ENCODE results near the gene PPARGC1A.

Gene PPARGC1A

DNA sequence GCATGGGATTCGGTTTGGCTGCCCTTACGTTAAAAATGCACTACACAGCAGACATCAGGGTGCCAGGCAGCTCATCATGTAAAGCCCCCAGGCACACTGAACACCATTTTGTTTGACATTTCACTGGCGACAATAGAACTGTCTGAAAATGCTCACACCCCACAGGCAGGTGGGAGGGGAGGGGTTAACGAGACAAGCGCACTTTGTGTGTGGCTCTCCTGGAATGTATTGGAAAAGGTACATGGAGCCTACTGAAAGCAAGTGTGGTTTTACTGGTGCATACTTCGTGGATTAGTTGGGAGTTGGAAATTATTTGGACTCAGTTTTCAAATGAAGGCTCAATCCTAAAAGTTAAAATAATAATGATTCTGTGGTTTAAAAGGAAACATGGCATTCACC is 31.6 kb upstream of the PPARGC1A start:
- H3K27ac Mint-ChIP-seq, result no peak overlapping the region
- H3K9me3 Mint-ChIP-seq (ENCODE audit: low read depth), result peaks cover 3% of the 10 kb centered on the region
- no peaks in the 10 kb centered on the region for H3K27me3 Mint-ChIP-seq
- no peaks in the 10 kb centered on the region for H3K36me3 Mint-ChIP-seq
- H3K4me3 Mint-ChIP-seq, result no peak overlapping the region
- no peaks in the 10 kb centered on the region for H3K4me1 Mint-ChIP-seq (ENCODE audit: low read depth)

DNA sequence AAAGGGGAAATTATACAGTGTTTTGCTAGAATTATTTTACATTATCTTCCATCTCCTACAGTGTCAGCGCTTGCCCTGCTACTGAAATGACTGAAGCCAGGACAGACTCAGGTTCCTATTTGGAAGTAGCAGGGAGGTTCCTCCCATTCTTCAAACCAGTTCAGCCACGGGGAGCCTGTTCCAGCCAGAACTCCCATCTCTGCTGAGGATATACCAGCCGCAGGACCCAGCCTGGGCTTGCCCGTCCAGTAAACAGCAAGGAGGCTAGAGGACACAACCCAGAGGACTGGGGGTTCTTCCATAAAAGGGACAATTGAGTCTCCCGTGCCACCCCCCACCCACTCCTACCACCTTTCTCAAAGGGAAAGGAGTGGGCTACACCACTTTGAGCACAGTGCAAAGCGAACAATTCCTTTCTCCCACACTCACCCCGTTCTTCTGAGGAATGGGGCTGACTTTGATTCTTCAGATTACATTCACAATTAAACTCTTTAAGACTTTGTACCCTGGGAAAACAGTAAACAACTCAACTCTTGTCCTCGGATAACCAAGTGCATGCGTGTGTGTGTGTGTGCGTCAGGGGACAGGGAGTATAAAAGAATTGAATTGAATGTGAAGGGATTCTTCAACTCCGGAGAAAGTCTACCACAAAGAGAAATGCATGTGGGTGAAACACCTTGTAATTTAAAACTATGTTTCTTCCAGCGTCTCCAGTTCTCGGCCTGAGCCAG is 31.0 kb upstream of the PPARGC1A start:
- Mint-ChIP-seq H3K9me3 (ENCODE audit: low read depth) (peaks cover 4% of the 10 kb centered on the region), H3K4me1 (ENCODE audit: low read depth) (no peaks in the 10 kb centered on the region)

DNA sequence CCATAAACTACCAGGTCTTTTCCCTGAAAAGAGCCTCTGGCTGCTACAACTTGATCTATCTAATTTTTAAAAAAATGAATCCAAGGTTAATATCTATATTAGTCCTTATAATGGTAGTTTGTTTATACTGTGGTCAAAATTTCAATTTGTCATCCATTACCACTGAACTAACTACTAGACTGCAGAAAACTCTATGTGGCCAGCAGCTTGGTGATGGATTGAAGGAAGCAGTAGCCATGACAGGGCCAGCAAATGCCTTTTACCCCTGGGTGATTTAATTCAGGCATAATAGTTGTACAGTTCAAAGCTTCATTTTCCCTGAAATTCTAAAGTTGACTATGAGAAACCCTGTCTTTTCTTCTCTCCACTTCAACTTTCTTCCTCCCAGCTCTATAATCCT is 30.4 kb upstream of the PPARGC1A start:
- Mint-ChIP-seq H3K27ac (no peak overlapping the region), H3K4me3 (no peak overlapping the region), H3K4me1 (ENCODE audit: low read depth) (no peaks in the 10 kb centered on the region), H3K27me3 (no peaks in the 10 kb centered on the region), H3K36me3 (no peaks in the 10 kb centered on the region), H3K9me3 (ENCODE audit: low read depth) (peaks cover 4% of the 10 kb centered on the region)

More for the DNA sequence above, 31.0 kb upstream of the PPARGC1A start:
- Mint-ChIP-seq H3K27me3 (no peaks in the 10 kb centered on the region), H3K4me3 (no peak overlapping the region), H3K36me3 (no peaks in the 10 kb centered on the region), H3K27ac (no peak overlapping the region)

DNA sequence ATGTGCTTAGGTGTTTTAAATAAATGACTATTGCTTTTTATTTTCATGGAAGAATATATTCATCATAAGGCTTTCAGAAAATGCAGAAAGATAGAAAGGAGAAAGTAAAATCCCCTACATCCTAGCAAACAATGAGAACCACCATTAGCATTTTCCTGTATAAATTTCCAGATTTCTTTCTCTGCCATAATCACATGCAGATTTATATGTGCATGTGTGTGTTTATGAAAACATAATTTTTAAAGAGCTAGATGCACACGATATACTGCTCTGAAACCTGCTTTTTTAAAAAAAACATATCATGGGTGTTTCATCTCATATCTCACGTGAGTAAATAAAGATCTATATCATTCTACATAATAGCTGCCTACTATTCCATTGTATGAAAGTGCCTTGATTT is 26.4 kb upstream of the PPARGC1A start:
- Mint-ChIP-seq H3K4me1 (ENCODE audit: low read depth) (no peaks in the 10 kb centered on the region), H3K36me3 (no peaks in the 10 kb centered on the region), H3K27ac (no peak overlapping the region), H3K27me3 (no peaks in the 10 kb centered on the region), H3K9me3 (ENCODE audit: low read depth) (peaks cover 4% of the 10 kb centered on the region), H3K4me3 (no peak overlapping the region)

DNA sequence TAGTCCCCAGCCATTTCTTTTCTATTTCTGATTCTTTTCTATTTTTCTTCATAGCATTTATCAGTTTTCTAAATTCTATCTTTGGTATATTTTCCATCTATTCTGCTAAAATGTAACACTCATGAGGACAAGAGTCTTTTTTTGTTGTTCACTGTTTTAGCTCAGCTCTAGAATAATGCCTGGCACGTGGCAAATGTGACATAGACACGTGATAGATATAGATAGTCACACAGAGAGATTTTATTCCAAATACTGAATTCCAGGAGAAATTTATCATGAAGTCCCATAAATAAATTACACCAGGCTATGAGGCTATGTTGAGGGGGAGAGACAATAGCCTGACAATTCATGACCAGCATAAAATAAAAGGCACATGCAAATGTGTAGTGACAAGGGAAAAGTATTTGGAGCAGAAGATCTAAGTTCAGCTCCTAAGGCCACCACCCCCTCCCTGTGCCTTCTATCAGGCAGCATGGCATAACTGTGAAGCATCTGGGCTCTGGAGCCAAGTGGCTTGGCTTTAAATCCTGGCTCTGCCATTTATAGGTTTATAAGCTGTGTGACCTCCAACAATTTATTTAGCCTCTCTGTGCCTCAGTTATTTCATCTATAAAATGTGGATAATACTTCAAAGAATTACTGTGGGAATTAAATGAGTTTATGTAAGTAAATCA is 25.7 kb upstream of the PPARGC1A start:
- no peak overlapping the region for H3K27ac Mint-ChIP-seq
- H3K9me3 Mint-ChIP-seq (ENCODE audit: low read depth), result peaks cover 4% of the 10 kb centered on the region
- no peaks in the 10 kb centered on the region for H3K4me1 Mint-ChIP-seq (ENCODE audit: low read depth)
- no peak overlapping the region for H3K4me3 Mint-ChIP-seq
- H3K36me3 Mint-ChIP-seq, result no peaks in the 10 kb centered on the region
- no peaks in the 10 kb centered on the region for H3K27me3 Mint-ChIP-seq

DNA sequence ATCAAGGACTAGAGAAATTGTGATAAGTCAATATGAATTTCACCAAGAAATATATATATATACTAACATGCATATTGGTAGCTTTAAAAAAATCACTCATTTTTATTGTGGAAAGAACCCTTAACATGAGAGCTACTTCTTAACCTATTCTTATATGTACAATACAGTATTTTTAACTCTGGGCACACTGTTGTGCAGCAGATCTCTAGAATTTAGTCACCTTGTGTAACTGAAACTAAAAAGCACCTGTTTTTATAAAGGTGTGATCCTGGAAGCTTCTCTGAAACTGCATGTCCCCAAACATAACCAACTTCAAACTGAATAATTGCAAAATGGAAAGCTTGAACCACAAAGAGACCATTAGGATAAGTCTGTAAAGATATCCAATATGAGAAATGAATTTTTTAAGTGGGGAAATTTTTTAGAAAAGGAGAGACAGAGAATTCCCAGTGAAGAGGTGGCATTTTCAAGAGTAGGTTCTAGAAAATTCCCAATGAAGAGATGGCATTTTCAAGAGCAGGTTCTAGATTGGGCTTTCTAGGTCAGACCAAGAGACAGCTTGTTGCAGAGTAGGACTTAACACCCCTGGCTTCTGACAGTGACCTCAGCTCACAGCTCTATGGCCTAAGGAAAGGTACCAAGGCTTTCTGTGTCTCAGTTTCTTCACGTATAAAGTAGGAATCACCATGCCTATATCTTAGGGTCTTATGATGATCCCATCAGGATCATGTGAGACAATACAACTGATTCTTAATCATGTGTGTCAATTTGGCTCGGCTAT is 22.0 kb upstream of the PPARGC1A start:
- Mint-ChIP-seq H3K4me1 (ENCODE audit: low read depth) (no peaks in the 10 kb centered on the region), H3K4me3 (no peak overlapping the region), H3K36me3 (no peaks in the 10 kb centered on the region), H3K9me3 (ENCODE audit: low read depth) (peaks cover 6% of the 10 kb centered on the region), H3K27me3 (no peaks in the 10 kb centered on the region), H3K27ac (no peak overlapping the region)

DNA sequence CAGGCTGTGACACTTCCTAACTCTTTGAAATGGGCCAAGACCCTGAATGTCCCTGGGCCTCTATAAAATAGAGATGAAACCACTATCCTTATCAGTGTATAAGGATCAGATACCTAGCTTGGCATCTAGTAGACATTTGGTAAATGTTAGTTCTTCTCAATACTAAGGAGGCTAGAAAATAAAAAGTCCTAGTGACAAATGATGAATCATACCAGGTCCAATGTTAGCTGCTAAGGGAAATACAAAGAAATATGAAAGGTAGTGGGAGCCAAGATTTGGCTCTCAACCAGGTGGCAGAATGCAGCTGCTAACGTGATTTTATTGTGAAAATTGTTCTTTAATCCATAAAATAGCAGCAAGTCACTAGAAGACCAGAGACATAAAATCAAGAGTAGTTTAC is 19.8 kb upstream of the PPARGC1A start:
- no peak overlapping the region for H3K4me3 Mint-ChIP-seq
- H3K9me3 Mint-ChIP-seq (ENCODE audit: low read depth), result peaks cover 3% of the 10 kb centered on the region
- H3K27me3 Mint-ChIP-seq, result no peaks in the 10 kb centered on the region
- H3K4me1 Mint-ChIP-seq (ENCODE audit: low read depth), result no peaks in the 10 kb centered on the region
- H3K27ac Mint-ChIP-seq, result no peak overlapping the region
- H3K36me3 Mint-ChIP-seq, result no peaks in the 10 kb centered on the region

DNA sequence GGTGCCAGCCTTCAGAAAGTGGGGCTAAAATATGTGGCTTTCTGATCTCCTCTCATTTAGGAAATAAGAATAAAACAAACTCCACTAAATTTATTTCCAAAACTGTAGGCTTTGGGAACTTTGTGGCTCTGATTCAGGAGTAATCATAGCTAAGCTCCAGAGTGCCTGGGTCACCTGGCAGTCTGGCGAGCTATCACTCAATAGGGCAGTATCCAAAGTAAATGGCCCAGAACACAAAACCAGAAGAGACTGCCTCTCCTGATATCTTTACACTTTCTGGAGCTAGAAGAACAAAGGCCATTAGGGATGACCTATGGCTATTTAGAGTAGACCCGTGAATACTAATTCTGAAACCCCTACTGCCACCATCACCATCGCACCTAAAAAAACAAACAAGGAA is 17.0 kb upstream of the PPARGC1A start:
- Mint-ChIP-seq H3K4me1 (ENCODE audit: low read depth) (no peaks in the 10 kb centered on the region), H3K27ac (no peak overlapping the region), H3K36me3 (no peaks in the 10 kb centered on the region), H3K27me3 (no peaks in the 10 kb centered on the region), H3K4me3 (no peak overlapping the region), H3K9me3 (ENCODE audit: low read depth) (peaks cover 3% of the 10 kb centered on the region)

DNA sequence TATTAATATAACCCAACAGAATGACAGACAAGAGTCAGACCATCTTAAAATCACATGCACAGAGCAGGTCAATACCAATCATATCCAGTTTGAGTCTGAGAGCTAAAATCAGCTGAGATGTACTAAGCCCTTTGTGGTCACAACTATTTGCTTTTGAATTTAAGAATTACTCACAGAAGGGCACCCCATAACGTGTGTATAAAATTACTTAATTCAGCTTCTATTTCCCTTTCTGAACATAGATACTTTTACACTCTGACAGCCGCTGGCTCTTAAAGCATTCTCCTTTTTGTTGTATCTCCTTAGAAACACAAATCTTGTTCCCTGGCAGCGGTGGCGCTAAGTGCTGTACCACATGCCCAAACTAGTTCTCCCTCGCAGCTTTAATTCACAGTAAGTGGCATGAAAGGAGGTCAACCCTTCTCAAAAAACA is 14.8 kb upstream of the PPARGC1A start:
- Mint-ChIP-seq H3K27me3 (peaks cover 2% of the 10 kb centered on the region), H3K4me1 (ENCODE audit: low read depth) (no peaks in the 10 kb centered on the region), H3K27ac (no peak overlapping the region), H3K4me3 (no peak overlapping the region), H3K9me3 (ENCODE audit: low read depth) (peaks cover 3% of the 10 kb centered on the region), H3K36me3 (no peaks in the 10 kb centered on the region)

DNA sequence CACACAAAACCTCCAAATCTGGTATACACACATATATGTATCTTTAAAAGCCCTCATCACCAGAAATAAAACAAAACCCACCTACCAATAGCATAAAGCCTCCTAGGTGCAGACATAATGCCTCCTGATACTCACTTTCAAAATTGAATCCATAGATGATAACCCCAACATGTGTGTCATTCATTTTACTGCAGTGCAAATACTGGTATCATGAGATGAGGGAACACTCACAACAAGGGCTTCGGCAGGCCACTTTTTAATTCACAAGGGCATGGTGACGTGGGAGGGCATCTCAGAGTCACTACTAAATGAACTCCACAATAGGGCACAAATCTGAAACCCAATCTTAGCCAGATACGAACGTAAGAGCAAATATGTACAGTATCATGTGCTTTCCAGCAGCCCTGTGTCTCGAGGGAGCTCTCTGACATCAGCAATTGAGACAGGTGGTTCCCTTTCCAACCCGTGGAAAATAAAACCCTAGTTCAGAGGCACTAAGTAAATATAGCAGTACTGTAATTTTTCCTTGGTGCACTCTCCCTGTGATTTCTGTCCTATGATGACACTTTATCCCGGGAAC is 14.1 kb upstream of the PPARGC1A start:
- no peak overlapping the region for H3K4me3 Mint-ChIP-seq
- H3K9me3 Mint-ChIP-seq (ENCODE audit: low read depth), result peaks cover 3% of the 10 kb centered on the region
- no peak overlapping the region for H3K27ac Mint-ChIP-seq
- H3K36me3 Mint-ChIP-seq, result no peaks in the 10 kb centered on the region
- H3K27me3 Mint-ChIP-seq, result peaks cover 2% of the 10 kb centered on the region
- no peaks in the 10 kb centered on the region for H3K4me1 Mint-ChIP-seq (ENCODE audit: low read depth)

DNA sequence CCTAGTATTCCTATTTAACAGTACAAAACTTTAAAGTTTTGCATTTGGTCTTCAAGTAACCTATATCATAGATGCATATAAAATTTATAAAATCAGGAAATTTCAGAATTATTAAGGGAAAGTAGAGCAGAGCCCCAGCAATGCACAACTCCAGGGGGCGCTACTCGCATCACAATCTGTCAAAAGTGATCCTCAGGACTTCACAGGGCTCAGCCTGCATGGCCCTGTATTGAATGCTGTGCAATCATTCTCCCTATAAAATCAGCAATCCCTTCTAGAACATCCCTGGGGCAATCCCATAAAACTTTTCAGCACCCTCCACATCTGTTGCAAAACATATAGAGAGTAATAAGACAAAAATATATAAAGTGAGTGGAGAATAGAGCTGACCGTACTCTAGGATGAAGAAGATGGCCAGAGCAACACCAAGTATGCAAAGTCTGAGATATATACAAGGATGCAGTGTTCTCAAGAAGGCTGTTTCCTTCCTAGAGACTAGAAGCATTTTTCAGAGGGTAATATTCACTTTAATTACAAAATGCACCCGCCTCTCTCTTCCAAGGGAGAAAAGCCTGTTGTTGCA is 12.5 kb upstream of the PPARGC1A start:
- Mint-ChIP-seq H3K9me3 (ENCODE audit: low read depth) (peaks cover 3% of the 10 kb centered on the region), H3K27me3 (peaks cover 2% of the 10 kb centered on the region), H3K4me3 (no peak overlapping the region), H3K4me1 (ENCODE audit: low read depth) (no peaks in the 10 kb centered on the region), H3K36me3 (no peaks in the 10 kb centered on the region), H3K27ac (no peak overlapping the region)

DNA sequence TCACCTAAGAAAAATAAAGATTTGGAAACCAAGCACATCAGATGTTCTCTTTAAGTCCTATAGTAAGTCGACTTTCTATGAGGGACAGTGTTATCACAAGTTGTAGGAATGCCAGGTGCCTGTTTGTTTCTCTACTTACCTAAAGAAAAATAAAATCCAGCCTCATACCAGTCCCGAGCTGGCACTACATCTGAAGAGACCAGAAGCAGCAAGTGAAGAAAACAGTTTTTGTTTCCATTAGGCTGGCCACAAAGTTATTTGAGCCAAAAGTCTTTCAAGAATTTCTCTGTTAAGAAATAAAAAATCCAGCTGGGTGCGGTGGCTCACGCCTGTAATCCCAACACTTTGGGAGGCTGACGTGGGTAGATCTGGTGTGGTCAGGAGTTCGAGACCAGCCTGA is 10.8 kb upstream of the PPARGC1A start:
- Mint-ChIP-seq H3K27ac (no peak overlapping the region), H3K9me3 (ENCODE audit: low read depth) (no peaks in the 10 kb centered on the region), H3K36me3 (no peaks in the 10 kb centered on the region), H3K4me3 (no peak overlapping the region), H3K27me3 (peaks cover 2% of the 10 kb centered on the region), H3K4me1 (ENCODE audit: low read depth) (no peaks in the 10 kb centered on the region)

DNA sequence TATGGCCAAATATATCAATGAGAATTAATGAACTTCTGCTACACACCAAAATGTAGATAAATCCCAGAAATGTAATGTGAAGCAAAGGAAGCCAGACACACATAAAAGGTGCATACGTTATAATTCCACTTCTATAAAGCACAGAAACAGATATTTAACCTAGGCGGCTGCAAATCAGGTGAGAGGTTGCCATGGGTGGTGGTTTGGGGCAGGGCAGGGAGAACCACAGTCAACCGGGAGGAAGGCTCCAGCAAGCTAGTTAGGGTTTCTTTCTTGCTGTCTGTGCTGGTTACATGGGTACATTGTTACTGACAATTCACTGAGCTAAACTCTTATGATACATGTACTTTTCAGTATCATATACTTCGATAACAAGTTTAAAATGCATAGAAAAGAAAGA is 9.7 kb upstream of the PPARGC1A start:
- Mint-ChIP-seq H3K9me3 (ENCODE audit: low read depth) (no peaks in the 10 kb centered on the region), H3K27ac (no peak overlapping the region), H3K4me3 (no peak overlapping the region), H3K36me3 (no peaks in the 10 kb centered on the region), H3K27me3 (peaks cover 2% of the 10 kb centered on the region), H3K4me1 (ENCODE audit: low read depth) (no peaks in the 10 kb centered on the region)

DNA sequence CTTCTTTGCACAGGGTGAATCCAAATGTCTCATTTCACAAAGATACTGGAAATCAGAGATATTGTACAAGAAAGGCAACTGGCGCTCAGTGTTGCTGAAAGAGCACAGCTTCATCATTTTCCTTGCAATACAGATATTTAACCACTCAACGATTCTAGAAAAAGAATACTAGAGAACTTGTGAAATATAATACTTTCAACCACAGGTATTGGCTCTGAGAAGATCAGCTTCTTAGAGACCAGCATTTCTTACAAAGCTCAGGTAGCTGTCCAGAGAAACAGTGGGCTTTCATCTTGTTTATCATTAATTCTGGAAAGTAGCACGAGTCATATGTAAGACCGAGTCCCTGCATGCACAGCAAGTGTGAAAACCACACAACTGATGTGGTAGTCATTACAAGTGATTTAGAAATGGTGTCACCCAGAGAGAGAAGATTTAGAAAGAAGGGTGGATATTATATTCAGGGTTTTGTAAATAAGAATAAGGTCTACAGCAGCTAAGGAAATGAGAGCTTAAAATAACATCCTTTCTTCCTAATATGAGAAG is 7.8 kb upstream of the PPARGC1A start:
- H3K4me1 Mint-ChIP-seq (ENCODE audit: low read depth), result no peaks in the 10 kb centered on the region
- no peak overlapping the region for H3K27ac Mint-ChIP-seq
- no peaks in the 10 kb centered on the region for H3K36me3 Mint-ChIP-seq
- H3K27me3 Mint-ChIP-seq, result peaks cover 4% of the 10 kb centered on the region
- H3K4me3 Mint-ChIP-seq, result no peak overlapping the region
- H3K9me3 Mint-ChIP-seq (ENCODE audit: low read depth), result no peaks in the 10 kb centered on the region

Measured in activated naive CD8-positive, alpha-beta T cell (primary cell).